H1 (cell line): ENCODE measurements around the gene SLC26A6. TPM values are rescaled to one million over a fixed set of nuclear protein-coding genes. Genes with fewer than 3 reads are reported as not detected.

Source experiments
- CTCF ChIA-PET: fragments of 300-600 bp; sonication (Branson Sonifier 250); formaldehyde crosslinking; loops from one replicate; lab custom pipeline; 2021; ENCODE audit not compliant: partially characterized antibody; lab: Charles Lee
- POLR2A ChIA-PET: fragments of 300-600 bp; sonication (Branson Sonifier 250); formaldehyde crosslinking; loops from one replicate; lab custom pipeline; 2021; ENCODE audit warnings: inconsistent platforms; ENCODE audit not compliant: partially characterized antibody; lab: Charles Lee
- DNase-seq, 2 experiments: peaks; one replicate each; pipeline versions ENCODE4 v3.0.0 to v3.0.0-alpha.2; 2010 to 2022; ENCODE audit warnings: low spot score in 2 of 2, low read depth in 1 of 2, mixed read lengths in 1 of 2
- FAIRE-seq: peaks from 2 replicates; lab custom pipeline; 2011; peaks lifted over from hg19 to GRCh38; lab: Jason Lieb, UNC
- H2AFZ ChIP-seq: 2 replicates; pipeline ENCODE4 v1.8.1; 2012; ENCODE audit warnings: low read length, inconsistent platforms
- H2AK5ac ChIP-seq: 2 replicates; pipeline ENCODE4 v1.6.1; 2013; ENCODE audit warnings: low read depth, low read length
- H2BK120ac ChIP-seq: replicated peaks from 2 replicates; pipeline ENCODE3; 2013; ENCODE audit warnings: low read depth, low read length, inconsistent platforms
- H2BK12ac ChIP-seq: 2 replicates; pipeline ENCODE4 v1.6.1; 2013; ENCODE audit warnings: low read depth, low read length
- H2BK15ac ChIP-seq: 2 replicates; pipeline ENCODE4 v1.6.1; 2013; ENCODE audit warnings: low read length
- H2BK20ac ChIP-seq: 2 replicates; pipeline ENCODE4 v1.6.1; 2013; ENCODE audit warnings: low read length
- H2BK5ac ChIP-seq: 2 replicates; pipeline ENCODE4 v1.6.1; 2013; ENCODE audit warnings: low read depth, low read length
- H3K14ac ChIP-seq: 2 replicates; pipeline ENCODE4 v1.6.1; 2013; ENCODE audit warnings: inconsistent platforms; ENCODE audit not compliant: insufficient read length
- H3K18ac ChIP-seq: 2 replicates; pipeline ENCODE4 v1.6.1; 2013; ENCODE audit warnings: low read length; ENCODE audit errors: extremely low read depth
- H3K23ac ChIP-seq: 2 replicates; pipeline ENCODE4 v1.6.1; 2013; ENCODE audit warnings: inconsistent platforms; ENCODE audit not compliant: insufficient read length
- H3K23me2 ChIP-seq: 2 replicates; pipeline ENCODE4 v1.6.1; 2013; ENCODE audit warnings: low read depth, low read length
- H3K27ac ChIP-seq: 2 replicates; pipeline ENCODE4 v1.6.1; 2011; ENCODE audit warnings: low read depth, low read length, inconsistent platforms
- H3K27me3 ChIP-seq, 4 experiments: replicated peaks in 1 of 4; 1 replicate in 1 of 4; 2 replicates in 3 of 4; pipeline versions ENCODE4 v1.6.1 to v1.8.1; 2011 to 2013; ENCODE audit warnings: low read length in 3 of 4, mild to moderate bottlenecking in 3 of 4, inconsistent platforms in 2 of 4, mixed read lengths in 2 of 4, moderate library complexity in 1 of 4; ENCODE audit not compliant: control insufficient read depth in 3 of 4, insufficient read depth in 3 of 4; ENCODE audit errors: extremely low read depth in 1 of 4
- H3K36me3 ChIP-seq, 4 experiments: 2 replicates each; pipeline versions ENCODE4 v1.6.1 to v1.8.1; 2011 to 2013; ENCODE audit warnings: mild to moderate bottlenecking in 4 of 4, low read length in 3 of 4, moderate library complexity in 2 of 4, control low read depth in 1 of 4, inconsistent platforms in 1 of 4; ENCODE audit not compliant: insufficient read depth in 4 of 4, control insufficient read depth in 2 of 4
- H3K4ac ChIP-seq: replicated peaks from 2 replicates; pipeline ENCODE3; 2013; ENCODE audit warnings: low read length, low read depth, mixed read lengths, inconsistent platforms; ENCODE audit not compliant: insufficient read length
- H3K4me1 ChIP-seq, 4 experiments: replicated peaks in 1 of 4; 1 replicate in 1 of 4; 2 replicates in 3 of 4; pipeline versions ENCODE4 v1.6.1 to v1.8.1; 2011 to 2013; ENCODE audit warnings: low read length in 3 of 4, inconsistent platforms in 2 of 4, mixed read lengths in 1 of 4; ENCODE audit not compliant: insufficient read depth in 4 of 4, control insufficient read depth in 3 of 4
- H3K4me2 ChIP-seq, 2 experiments: 2 replicates each; pipeline versions ENCODE4 v1.6.1 to v1.8.1; 2011 to 2013; ENCODE audit warnings: low read depth in 2 of 2, low read length in 2 of 2, control low read depth in 1 of 2, inconsistent platforms in 1 of 2, mild to moderate bottlenecking in 1 of 2; ENCODE audit not compliant: insufficient read depth in 1 of 2
- H3K4me3 ChIP-seq, 4 experiments: fragments of 200-600, 300-600 bp in 1 of 4; sonication (generic), shearing (Covaris generic), sonication (Bioruptor Twin) in 1 of 4; 2 replicates each; pipeline versions ENCODE4 v1.5.1 to v1.8.1; 2011 to 2016; ENCODE audit warnings: low read length in 4 of 4, low read depth in 3 of 4, control low read depth in 2 of 4, inconsistent platforms in 2 of 4, mild to moderate bottlenecking in 2 of 4, mixed read lengths in 1 of 4, moderate library complexity in 1 of 4; ENCODE audit not compliant: insufficient read depth in 2 of 4; ENCODE audit errors: extremely low read depth in 1 of 4
- H3K56ac ChIP-seq: replicated peaks from 2 replicates; pipeline ENCODE3; 2013; ENCODE audit warnings: low read depth, mild to moderate bottlenecking, mixed read lengths, low read length, inconsistent platforms; ENCODE audit not compliant: insufficient read length
- H3K79me1 ChIP-seq: 2 replicates; pipeline ENCODE4 v1.6.1; 2013; ENCODE audit warnings: low read depth, low read length, control low read depth
- H3K79me2 ChIP-seq, 2 experiments: 2 replicates each; pipeline versions ENCODE4 v1.6.1 to v1.8.1; 2012 to 2013; ENCODE audit warnings: low read length in 2 of 2, mild to moderate bottlenecking in 2 of 2, inconsistent platforms in 1 of 2; ENCODE audit not compliant: insufficient read depth in 2 of 2, control insufficient read depth in 1 of 2
- H3K9ac ChIP-seq, 4 experiments: replicated peaks in 1 of 4; 1 replicate in 1 of 4; 2 replicates in 3 of 4; pipeline versions ENCODE4 v1.6.1 to v1.8.1; 2011 to 2013; ENCODE audit warnings: low read depth in 3 of 4, low read length in 3 of 4, control low read depth in 2 of 4, mild to moderate bottlenecking in 2 of 4, moderate library complexity in 2 of 4, inconsistent platforms in 1 of 4; ENCODE audit errors: extremely low read depth in 1 of 4
- H3K9me3 ChIP-seq, 2 experiments: 2 replicates each; pipeline versions ENCODE4 v1.6.1 to v1.8.1; 2012 to 2013; ENCODE audit warnings: mild to moderate bottlenecking in 2 of 2, moderate library complexity in 2 of 2, control low read depth in 1 of 2, inconsistent platforms in 1 of 2, low read depth in 1 of 2, low read length in 1 of 2, mixed read lengths in 1 of 2; ENCODE audit not compliant: insufficient read depth in 2 of 2
- H4K20me1 ChIP-seq, 2 experiments: replicated peaks in 1 of 2; 2 replicates each; pipeline versions ENCODE3 to v1.8.1; 2011 to 2013; ENCODE audit warnings: inconsistent platforms in 2 of 2, low read length in 2 of 2, mild to moderate bottlenecking in 1 of 2; ENCODE audit not compliant: insufficient read depth in 2 of 2, control insufficient read depth in 1 of 2
- H4K5ac ChIP-seq: 2 replicates; pipeline ENCODE4 v1.6.1; 2013; ENCODE audit warnings: low read length, low read depth, mixed read lengths, inconsistent platforms; ENCODE audit not compliant: insufficient read length
- H4K8ac ChIP-seq: 2 replicates; pipeline ENCODE4 v1.8.0; 2013; ENCODE audit warnings: mild to moderate bottlenecking, moderate library complexity, low read length, inconsistent platforms; ENCODE audit not compliant: insufficient read depth; ENCODE audit errors: extremely low read depth
- H4K91ac ChIP-seq: replicated peaks from 2 replicates; pipeline ENCODE3; 2013; ENCODE audit warnings: low read length, mixed read lengths, inconsistent platforms; ENCODE audit not compliant: insufficient read length
- SIN3A ChIP-seq, 2 experiments: IDR thresholded peaks in 1 of 2; conservative IDR thresholded peaks in 1 of 2; 2 replicates each; pipeline ENCODE4 v1.6.1; 2011 to 2012; ENCODE audit warnings: low read length in 2 of 2, improper control_type of control experiment in 1 of 2, low read depth in 1 of 2, mild to moderate bottlenecking in 1 of 2
- SP1 ChIP-seq: IDR thresholded peaks from 2 replicates; pipeline ENCODE4 v1.6.1; 2011; ENCODE audit warnings: low read depth, low read length
- USF2 ChIP-seq: IDR thresholded peaks from 2 replicates; pipeline ENCODE4 v1.6.1; 2011; ENCODE audit warnings: low read length, improper control_type of control experiment
- WGBS, 2 experiments: shearing (Covaris generic) in 1 of 2; methylation state at CpG; one replicate each; pipeline versions ENCODE4 v1.1.6 to v1.1.7; 2013 to 2015; ENCODE audit warnings: low lambda C conversion rate in 2 of 2, mixed read lengths in 2 of 2, inconsistent platforms in 1 of 2, low coverage in 1 of 2, missing lambda C conversion rate in 1 of 2; ENCODE audit not compliant: insufficient replicate concordance in 2 of 2, insufficient coverage in 1 of 2, insufficient read length in 1 of 2; ENCODE audit errors: extremely low coverage in 1 of 2, missing lambda C conversion rate in 1 of 2; 5-methylcytosine and 5-hydroxymethylcytosine counted together
- polyA plus RNA-seq, 7 experiments: library from polyadenylated mRNA; depleted of rRNA in 3 of 7; stranded (reverse) in 5 of 7; unstranded in 2 of 7; fragments of >200 nt in 5 of 7; fragments of 200-250 nt in 2 of 7; gene quantifications; 1 replicate in 5 of 7; 2 replicates in 1 of 7; 4 replicates in 1 of 7; pipeline versions ENCODE4 v1.2.1 to v1.2.3, GENCODE V29; 2011 to 2013; ENCODE audit warnings: missing spikeins in 2 of 7, mixed read lengths in 2 of 7
- total RNA-seq: library from RNA; stranded (reverse); fragmentation: NEBNext Ultra II Directional; extraction: Animal tissue kit (Norgen Biotek cat#: 25700); gene quantifications from 2 replicates; pipeline ENCODE4 v1.2.1, GENCODE V29; 2021

SLC26A6 gene
- total and polyA plus RNA-seq, 2 of the 8 experiments (the other 6 are each of a cell fraction or from before 2014, with no cell fraction given), result 50.4 to 58.0 TPM

DNA sequence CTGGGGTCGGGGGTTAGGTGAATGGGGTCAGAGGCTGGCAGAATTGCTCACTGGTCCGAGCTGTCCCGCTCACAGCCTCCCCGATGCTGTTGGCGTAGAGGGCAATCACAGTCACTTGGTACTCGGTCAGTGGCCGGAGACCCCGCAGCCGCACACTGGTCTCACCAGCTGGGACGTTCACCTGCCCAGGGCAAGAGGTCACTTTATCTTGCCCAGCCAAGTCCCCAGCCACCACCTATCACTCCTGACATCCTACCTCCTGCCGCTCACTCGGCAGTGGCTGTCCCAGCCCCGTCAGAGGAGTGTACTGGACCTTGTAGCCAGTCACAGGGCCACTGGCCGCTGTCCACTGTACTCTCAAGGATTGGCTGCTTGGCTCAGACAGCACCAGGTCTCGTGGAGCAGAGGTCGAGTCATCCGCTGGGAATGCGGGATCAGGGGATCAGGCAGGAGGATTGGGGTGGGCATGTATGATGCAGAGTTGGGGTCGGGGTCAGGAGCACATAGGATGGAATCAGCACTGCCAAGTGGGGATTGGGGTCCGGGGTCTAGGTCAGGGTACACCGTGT is 42.7 kb downstream of the SLC26A6 start:
- Histone ChIP-seq H3K23ac (no peak overlapping the region), H3K79me1 (no peaks in the 10 kb centered on the region), H3K27ac (no peak overlapping the region), H2BK12ac (no peak overlapping the region), H3K18ac (no peak overlapping the region), H2AK5ac (no peak overlapping the region), H2BK5ac (no peak overlapping the region), H4K20me1 (peaks cover 0 to 11% of the 10 kb centered on the region in 2 experiments), H3K56ac (no peak overlapping the region), H3K4me1 (peaks cover 3 to 23% (median 15%) of the 10 kb centered on the region in 4 experiments; a peak in 6 of 7 replicates), H3K36me3 (no peaks in the 10 kb centered on the region), H4K8ac (no peak overlapping the region; the same call in 1 of the 2 replicates), H3K23me2 (peaks cover 1% of the 10 kb centered on the region; the same call in 1 of the 2 replicates), H4K91ac (no peak overlapping the region), H2BK120ac (no peak overlapping the region), H3K4me3 (no peak overlapping the region), H2BK15ac (no peak overlapping the region), H3K14ac (no peak overlapping the region), H3K27me3 (peaks cover 0 to 6% (median 0%) of the 10 kb centered on the region in 4 experiments; a peak in 4 of 7 replicates), H3K9me3 (no peaks in the 10 kb centered on the region), H4K5ac (no peak overlapping the region), H3K4me2 (no peak overlapping the region), H3K9ac (no peak overlapping the region; a peak in 1 of 7 replicates), H3K79me2 (no peaks in the 10 kb centered on the region), H2BK20ac (no peak overlapping the region), H3K4ac (no peak overlapping the region), H2AFZ (no peak overlapping the region)
- WGBS, 2 experiments, result 94% methylated on average over 20 of the region's 21 CpGs; no CpG with 5 or more reads in 1 of the 2 experiments
- FAIRE-seq, result no peak
- no peak for TF ChIP-seq SIN3A (conservative IDR thresholded peaks at IDR 0.05 in 1 of 2, IDR thresholded peaks at IDR 0.05 in 1 of 2; ENCODE audit: low read depth in 1 of 2, low read length in 2 of 2)
- no peak for TF ChIP-seq USF2
- no peak for TF ChIP-seq SP1
- POLR2A ChIA-PET, result interaction anchor here (0.7 to 1.6 kb wide), 4 partner anchors 11 to 71 kb away, joined by 3 to 5 read pairs (median 3); partner anchors contain the start of gene SLC26A6
- CTCF ChIA-PET, result interaction anchor here (0.8 to 1.4 kb wide), 3 partner anchors 32 to 43 kb away, joined by 3 to 4 read pairs (median 4); partner anchors contain the start of gene SLC26A6
- DNase-seq, result no peak
